ENCODE results near the gene XKR3. TPM values are rescaled to one million over a fixed set of nuclear protein-coding genes. Genes with fewer than 3 reads are reported as not detected.
"Not testable (repeated sequence)": the region's sequence is repeated elsewhere in the genome, so short reads cannot be mapped to it uniquely, and the experiment has no call there.

Gene XKR3
- not detected for total RNA-seq

GRCh38 chr22:16824716-16825687 lies at the start of gene XKR3:
TSS of gene XKR3 (minus strand) at chr22:16825411. CDS start at chr22:16808073, 17,338 bp downstream.
- H3K36me3 Mint-ChIP-seq, result no peaks in the 10 kb centered on the region
- H3K4me1 Mint-ChIP-seq (ENCODE audit: low read depth), result peaks cover 17% of the 10 kb centered on the region
- intact Hi-C loops (cut with micrococcal nuclease), result loop anchor here (5.0 kb wide), 1 partner anchor 337 kb away; no protein-coding TSS in a partner anchor
- CTCF ChIA-PET, result no interaction called here
- peak within 1 kb of the TSS; percentile 46 for H3K4me3 Mint-ChIP-seq
- POLR2A ChIA-PET, result no interaction called here
- peaks cover 2% of the 10 kb centered on the region for H3K27me3 Mint-ChIP-seq
- H3K9me3 Mint-ChIP-seq, result no peaks in the 10 kb centered on the region
- H3K27ac Mint-ChIP-seq, result peak within 1 kb of the TSS; percentile 6
- peak; percentile 20 for DNase-seq

DNA sequence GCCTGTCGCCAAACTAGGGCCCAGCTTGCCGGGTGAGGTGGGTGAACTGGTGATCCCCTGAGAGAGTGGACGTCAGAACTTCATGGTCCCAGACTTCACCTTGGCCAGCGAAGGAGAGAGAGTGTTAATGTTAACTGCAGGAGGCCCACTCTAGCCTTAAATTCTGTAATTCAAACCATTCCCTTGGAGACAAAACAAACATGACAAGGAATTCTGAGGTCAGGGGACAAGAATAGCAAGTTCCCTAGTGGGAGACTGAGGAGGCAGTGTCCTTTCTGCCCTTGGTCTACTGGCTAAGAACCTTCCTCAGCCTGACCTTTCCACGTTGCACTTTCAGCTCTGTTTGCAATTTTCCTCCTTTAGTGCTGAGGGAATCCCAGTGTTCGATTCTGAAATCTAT lies 44.4 kb upstream of the XKR3 start:
- DNase-seq; H3K4me3 Mint-ChIP-seq; H3K27me3 Mint-ChIP-seq; CTCF ChIA-PET; H3K27ac Mint-ChIP-seq; POLR2A ChIA-PET; H3K4me1 Mint-ChIP-seq (ENCODE audit: low read depth); H3K9me3 Mint-ChIP-seq; intact Hi-C loops (cut with micrococcal nuclease); H3K36me3 Mint-ChIP-seq: not testable (repeated sequence)

- intact Hi-C loops (cut with micrococcal nuclease), result no loop called here
- no peak overlapping the region for H3K4me3 Mint-ChIP-seq
- no peak overlapping the region for H3K27ac Mint-ChIP-seq
- peaks cover 7% of the 10 kb centered on the region for H3K27me3 Mint-ChIP-seq
- CTCF ChIA-PET, result no interaction called here
- POLR2A ChIA-PET, result no interaction called here
- no peaks in the 10 kb centered on the region for H3K4me1 Mint-ChIP-seq (ENCODE audit: low read depth)
- H3K9me3 Mint-ChIP-seq, result no peaks in the 10 kb centered on the region
- no peak for DNase-seq
- H3K36me3 Mint-ChIP-seq, result no peaks in the 10 kb centered on the region
Observed at GRCh38 chr22:16866167-16866566, 41.0 kb upstream of the XKR3 start.

DNA sequence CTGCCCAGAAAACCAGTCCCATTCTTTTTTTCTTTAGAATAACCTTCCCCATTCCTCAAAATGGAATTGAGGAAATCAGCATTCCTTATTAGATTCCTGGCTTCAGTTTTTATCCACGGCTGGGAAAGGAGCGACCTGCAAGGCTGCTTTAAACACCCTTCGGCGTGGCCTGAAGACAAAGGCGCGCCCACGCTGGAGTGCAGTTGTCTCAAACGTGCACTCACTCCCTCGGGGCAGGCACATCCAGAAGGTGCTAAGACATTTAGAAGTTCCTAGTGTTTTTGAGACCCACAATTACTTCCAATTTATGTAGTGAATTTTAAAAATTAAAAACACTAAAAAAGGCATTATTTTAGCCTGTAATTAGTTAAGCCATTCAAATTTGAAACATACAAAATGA lies 31.6 kb upstream of the XKR3 start:
- H3K9me3 Mint-ChIP-seq; H3K4me1 Mint-ChIP-seq (ENCODE audit: low read depth); H3K27ac Mint-ChIP-seq; CTCF ChIA-PET; intact Hi-C loops (cut with micrococcal nuclease); POLR2A ChIA-PET; H3K36me3 Mint-ChIP-seq; DNase-seq; H3K4me3 Mint-ChIP-seq: not testable (repeated sequence)
- peaks cover 11% of the 10 kb centered on the region for H3K27me3 Mint-ChIP-seq

DNA sequence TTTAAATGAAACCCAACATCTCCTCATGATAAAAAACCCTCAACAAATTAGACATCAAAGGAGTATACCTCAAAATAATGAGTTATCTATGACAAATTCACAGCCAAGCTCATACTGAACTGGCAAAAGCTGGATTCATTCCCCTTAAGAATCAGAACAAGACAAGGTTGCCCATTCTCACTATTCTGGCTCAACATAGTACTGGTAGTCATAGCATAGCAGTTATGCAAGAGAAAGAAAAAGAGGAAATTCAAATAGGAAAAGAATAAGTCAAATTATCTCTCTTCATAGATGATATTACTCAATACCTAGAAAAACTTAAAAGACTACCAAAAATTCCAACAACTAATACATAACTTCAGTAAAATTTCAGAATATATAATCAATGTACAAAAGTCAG lies 29.4 kb upstream of the XKR3 start:
- CTCF ChIA-PET, result no interaction called here
- POLR2A ChIA-PET, result no interaction called here
- Mint-ChIP-seq H3K4me3 (no peak overlapping the region), H3K27me3 (peaks cover 15% of the 10 kb centered on the region), H3K27ac (no peak overlapping the region), H3K9me3 (no peaks in the 10 kb centered on the region), H3K36me3 (no peaks in the 10 kb centered on the region), H3K4me1 (ENCODE audit: low read depth) (no peaks in the 10 kb centered on the region)
- no peak for DNase-seq
- intact Hi-C loops (cut with micrococcal nuclease), result no loop called here

- H3K4me3 Mint-ChIP-seq; H3K36me3 Mint-ChIP-seq; H3K27ac Mint-ChIP-seq; H3K4me1 Mint-ChIP-seq (ENCODE audit: low read depth); DNase-seq; H3K9me3 Mint-ChIP-seq; intact Hi-C loops (cut with micrococcal nuclease); POLR2A ChIA-PET; CTCF ChIA-PET: not testable (repeated sequence)
- H3K27me3 Mint-ChIP-seq, result peaks cover 21% of the 10 kb centered on the region
Observed at GRCh38 chr22:16851268-16851996, 26.2 kb upstream of the XKR3 start.

DNA sequence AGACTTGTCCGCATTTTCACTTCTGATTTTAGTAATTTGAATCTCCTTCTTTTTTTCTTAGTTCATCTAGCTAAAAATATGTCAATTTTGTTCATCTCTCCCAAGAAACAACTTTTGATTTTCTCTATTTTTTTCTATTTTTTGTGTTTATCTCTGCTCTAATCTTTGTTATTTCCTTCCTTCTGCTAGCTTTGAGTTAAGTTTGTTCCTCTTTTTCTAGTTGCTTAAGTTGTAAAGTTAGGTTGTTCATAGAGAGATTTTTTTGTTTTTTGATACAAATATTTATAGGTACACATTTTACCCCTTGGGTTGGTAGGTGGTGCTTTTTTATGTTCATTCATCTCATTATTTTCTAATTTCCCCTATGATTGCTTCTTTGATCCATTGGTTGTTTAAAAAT lies 22.1 kb upstream of the XKR3 start:
- CTCF ChIA-PET, result no interaction called here
- no peaks in the 10 kb centered on the region for H3K36me3 Mint-ChIP-seq
- H3K4me3 Mint-ChIP-seq, result no peak overlapping the region
- POLR2A ChIA-PET, result no interaction called here
- peaks cover 17% of the 10 kb centered on the region for H3K27me3 Mint-ChIP-seq
- H3K9me3 Mint-ChIP-seq, result peaks cover 4% of the 10 kb centered on the region
- no peak overlapping the region for H3K27ac Mint-ChIP-seq
- DNase-seq, result no peak
- H3K4me1 Mint-ChIP-seq (ENCODE audit: low read depth), result no peaks in the 10 kb centered on the region
- intact Hi-C loops (cut with micrococcal nuclease), result no loop called here

- H3K4me3 Mint-ChIP-seq, result no peak overlapping the region
- ChIA-PET CTCF (no interaction called here), POLR2A (no interaction called here)
- H3K4me1 Mint-ChIP-seq (ENCODE audit: low read depth), result no peaks in the 10 kb centered on the region
- DNase-seq, result no peak
- H3K27ac Mint-ChIP-seq, result no peak overlapping the region
- no peaks in the 10 kb centered on the region for H3K36me3 Mint-ChIP-seq
- peaks cover 10% of the 10 kb centered on the region for H3K27me3 Mint-ChIP-seq
- H3K9me3 Mint-ChIP-seq, result peaks cover 4% of the 10 kb centered on the region
- intact Hi-C loops (cut with micrococcal nuclease), result no loop called here
Observed at GRCh38 chr22:16845881-16846280, 20.7 kb upstream of the XKR3 start.

- H3K27me3 Mint-ChIP-seq, result peaks cover 10% of the 10 kb centered on the region
- ChIA-PET CTCF (no interaction called here), POLR2A (no interaction called here)
- H3K9me3 Mint-ChIP-seq, result peaks cover 4% of the 10 kb centered on the region
- no peak for DNase-seq
- no peak overlapping the region for H3K27ac Mint-ChIP-seq
- intact Hi-C loops (cut with micrococcal nuclease), result no loop called here
- H3K4me1 Mint-ChIP-seq (ENCODE audit: low read depth), result no peaks in the 10 kb centered on the region
- H3K4me3 Mint-ChIP-seq, result no peak overlapping the region
- no peaks in the 10 kb centered on the region for H3K36me3 Mint-ChIP-seq
Observed at GRCh38 chr22:16845465-16845864, 20.3 kb upstream of the XKR3 start.

- ChIA-PET POLR2A (no interaction called here), CTCF (no interaction called here)
- Mint-ChIP-seq H3K9me3 (peaks cover 4% of the 10 kb centered on the region), H3K36me3 (no peaks in the 10 kb centered on the region), H3K27me3 (peaks cover 8% of the 10 kb centered on the region), H3K27ac (no peak overlapping the region), H3K4me1 (ENCODE audit: low read depth) (no peaks in the 10 kb centered on the region), H3K4me3 (no peak overlapping the region)
- intact Hi-C loops (cut with micrococcal nuclease), result no loop called here
- DNase-seq, result no peak
Observed at GRCh38 chr22:16844529-16844928, 19.3 kb upstream of the XKR3 start.

GRCh38 chr22:16838073-16838472 lies 12.9 kb upstream of the XKR3 start:
- Mint-ChIP-seq H3K27ac (no peak overlapping the region), H3K4me1 (ENCODE audit: low read depth) (no peaks in the 10 kb centered on the region), H3K4me3 (no peak overlapping the region), H3K9me3 (no peaks in the 10 kb centered on the region), H3K27me3 (peaks cover 18% of the 10 kb centered on the region), H3K36me3 (no peaks in the 10 kb centered on the region)
- intact Hi-C loops (cut with micrococcal nuclease), result no loop called here
- CTCF ChIA-PET, result no interaction called here
- no peak for DNase-seq
- POLR2A ChIA-PET, result no interaction called here

DNA sequence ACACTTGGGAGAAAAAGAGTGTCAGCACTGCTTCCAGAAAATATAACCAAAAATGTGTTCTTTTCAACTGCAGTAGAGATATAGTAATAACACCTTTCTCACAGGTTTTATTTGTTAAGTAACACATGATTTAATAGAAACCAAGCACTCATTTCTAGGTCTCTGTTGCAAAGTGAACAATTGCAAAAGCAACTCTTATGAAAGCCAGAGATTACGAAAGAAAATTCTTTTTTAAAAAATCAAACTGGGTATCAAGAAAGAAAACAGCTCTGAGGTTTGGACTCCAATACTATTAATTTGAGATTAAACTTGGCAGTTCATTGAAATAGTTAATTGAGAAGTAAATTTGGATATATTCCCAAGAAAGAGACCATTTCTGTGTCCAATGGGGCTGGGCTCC lies 9.8 kb upstream of the XKR3 start:
- H3K4me3 Mint-ChIP-seq, result no peak overlapping the region
- ChIA-PET POLR2A (no interaction called here), CTCF (no interaction called here)
- H3K4me1 Mint-ChIP-seq (ENCODE audit: low read depth), result no peaks in the 10 kb centered on the region
- no peaks in the 10 kb centered on the region for H3K36me3 Mint-ChIP-seq
- intact Hi-C loops (cut with micrococcal nuclease), result no loop called here
- no peak for DNase-seq
- H3K9me3 Mint-ChIP-seq, result no peaks in the 10 kb centered on the region
- no peak overlapping the region for H3K27ac Mint-ChIP-seq
- H3K27me3 Mint-ChIP-seq, result peaks cover 18% of the 10 kb centered on the region

GRCh38 chr22:16831257-16831656 lies 6.0 kb upstream of the XKR3 start:
- H3K4me3 Mint-ChIP-seq, result no peak overlapping the region
- intact Hi-C loops (cut with micrococcal nuclease), result no loop called here
- CTCF ChIA-PET, result no interaction called here

More at GRCh38 chr22:16831257-16831656, 6.0 kb upstream of the XKR3 start:
- Mint-ChIP-seq H3K4me1 (ENCODE audit: low read depth) (no peaks in the 10 kb centered on the region), H3K36me3 (no peaks in the 10 kb centered on the region), H3K27me3 (peaks cover 15% of the 10 kb centered on the region), H3K9me3 (no peaks in the 10 kb centered on the region), H3K27ac (no peak overlapping the region)
- no peak for DNase-seq
- POLR2A ChIA-PET, result no interaction called here
